GM23248 (cell line): ENCODE results near the gene CHADL.

Experiments used
- EZH2 ChIP-seq: fragments of 200-600 bp; sonication (generic); IDR thresholded peaks from 2 replicates; pipeline ENCODE4 v1.6.1; 2018; ENCODE audit warnings: antibody characterized with exemption, mild to moderate bottlenecking; ENCODE audit not compliant: insufficient read depth, poor library complexity, severe bottlenecking
- EZH2phosphoT487 ChIP-seq: fragments of 200-600 bp; sonication (generic); IDR thresholded peaks from 2 replicates; pipeline ENCODE4 v1.6.1; 2018; ENCODE audit warnings: antibody characterized with exemption, moderate library complexity, mild to moderate bottlenecking, low read depth; ENCODE audit not compliant: insufficient read depth

- TF ChIP-seq EZH2, result no peak
- no peak for TF ChIP-seq EZH2phosphoT487
Measured at GRCh38 chr22:41193829-41194228, 46.9 kb downstream of the CHADL start.
